IMR-90 (cell line): ENCODE data around the gene TRHDE. TPM values are rescaled to one million over a fixed set of nuclear protein-coding genes. Genes with fewer than 3 reads are reported as not detected.

Experiments used
- ATAC-seq: fragments of 200-7000 bp; cut with Tn5 transposase; 2 replicates; pipeline ENCODE4 v1.9.1; 2020; ENCODE audit warnings: low read depth, mild to moderate bottlenecking, moderate library complexity
- BruUV-seq: library from RNA; stranded (reverse); fragments of 400-500 nt; replicated peaks from 2 replicates; lab custom pipeline; 2021; lab: Mats Ljungman, UMichigan
- CTCF ChIA-PET: fragments of 300-600 bp; formaldehyde crosslinking; extraction: SDS; loops from one replicate; lab custom pipeline; 2021; ENCODE audit warnings: antibody characterized with exemption; lab: Yijun Ruan, JAX
- POLR2A ChIA-PET: fragments of 300-600 bp; sonication (Branson Sonifier 250); formaldehyde crosslinking; loops from one replicate; lab custom pipeline; 2022; ENCODE audit warnings: antibody characterized with exemption; ENCODE audit not compliant: unreplicated experiment; lab: Charles Lee
- DNase-seq: peaks from one replicate; pipeline ENCODE4 v3.0.0; 2013
- H2AFZ ChIP-seq: replicated peaks from 2 replicates; pipeline ENCODE3; 2013; ENCODE audit warnings: low read length, mild to moderate bottlenecking; ENCODE audit not compliant: poor library complexity
- H2AK5ac ChIP-seq: 2 replicates; pipeline ENCODE4 v1.6.1; 2013; ENCODE audit warnings: low read depth, low read length, inconsistent platforms
- H2AK9ac ChIP-seq: replicated peaks from 2 replicates; pipeline ENCODE3; 2013; ENCODE audit warnings: mild to moderate bottlenecking, low read depth, low read length, moderate library complexity; ENCODE audit not compliant: poor library complexity
- H2BK120ac ChIP-seq: 2 replicates; pipeline ENCODE4 v1.6.1; 2013; ENCODE audit warnings: low read depth, low read length, inconsistent platforms
- H2BK15ac ChIP-seq: 3 replicates; pipeline ENCODE4 v1.6.1; 2013; ENCODE audit warnings: low read depth, low read length, inconsistent platforms
- H2BK20ac ChIP-seq: 2 replicates; pipeline ENCODE4 v1.6.1; 2013; ENCODE audit warnings: low read depth, mild to moderate bottlenecking, inconsistent platforms, low read length, moderate library complexity
- H2BK5ac ChIP-seq: 2 replicates; pipeline ENCODE4 v1.6.1; 2013; ENCODE audit warnings: mild to moderate bottlenecking, low read depth, low read length, inconsistent platforms; ENCODE audit not compliant: poor library complexity, severe bottlenecking
- H3K14ac ChIP-seq: replicated peaks from 2 replicates; pipeline ENCODE4 v1.6.1; 2013; ENCODE audit warnings: low read depth, low read length, inconsistent platforms
- H3K18ac ChIP-seq: 2 replicates; pipeline ENCODE4 v1.6.1; 2013; ENCODE audit warnings: low read depth, low read length, control low read depth
- H3K23ac ChIP-seq: 2 replicates; pipeline ENCODE4 v1.6.1; 2013; ENCODE audit warnings: low read depth, low read length, inconsistent platforms
- H3K27ac ChIP-seq: 2 replicates; pipeline ENCODE4 v1.5.1; 2013; ENCODE audit warnings: mild to moderate bottlenecking, control low read depth, low read length; ENCODE audit not compliant: insufficient read depth
- H3K27me3 ChIP-seq: 2 replicates; pipeline ENCODE4 v1.6.1; 2013; ENCODE audit warnings: low read length; ENCODE audit not compliant: control insufficient read depth, insufficient read depth
- H3K36me3 ChIP-seq: 2 replicates; pipeline ENCODE4 v1.6.1; 2013; ENCODE audit warnings: low read length, mixed read lengths; ENCODE audit not compliant: control insufficient read depth, insufficient read depth
- H3K4ac ChIP-seq: 2 replicates; pipeline ENCODE4 v1.6.1; 2013; ENCODE audit warnings: low read depth, low read length, inconsistent platforms
- H3K4me1 ChIP-seq: 2 replicates; pipeline ENCODE4 v1.6.1; 2013; ENCODE audit warnings: low read length, mixed read lengths; ENCODE audit not compliant: control insufficient read depth, insufficient read depth
- H3K4me2 ChIP-seq: 2 replicates; pipeline ENCODE4 v1.6.1; 2013; ENCODE audit warnings: low read depth, mild to moderate bottlenecking, control low read depth, low read length, moderate library complexity
- H3K4me3 ChIP-seq: 2 replicates; pipeline ENCODE4 v1.5.1; 2013; ENCODE audit warnings: low read depth, mild to moderate bottlenecking, control low read depth, low read length, moderate library complexity; ENCODE audit not compliant: insufficient read depth
- H3K56ac ChIP-seq: 2 replicates; pipeline ENCODE4 v1.6.1; 2013; ENCODE audit warnings: low read length, inconsistent platforms; ENCODE audit not compliant: insufficient read depth; ENCODE audit errors: extremely low read depth
- H3K79me1 ChIP-seq, 2 experiments: 2 replicates each; pipeline ENCODE4 v1.6.1; 2013; ENCODE audit warnings: low read length in 2 of 2, inconsistent platforms in 1 of 2, low read depth in 1 of 2
- H3K9ac ChIP-seq: 2 replicates; pipeline ENCODE4 v1.6.1; 2013; ENCODE audit warnings: low read depth, low read length, control low read depth
- H3K9me1 ChIP-seq: 2 replicates; pipeline ENCODE4 v1.6.1; 2013; ENCODE audit warnings: low read length, inconsistent platforms; ENCODE audit not compliant: insufficient read depth
- H3K9me3 ChIP-seq: 2 replicates; pipeline ENCODE4 v1.6.1; 2013; ENCODE audit warnings: low read length; ENCODE audit not compliant: control insufficient read depth, insufficient read depth
- H4K20me1 ChIP-seq: 2 replicates; pipeline ENCODE4 v1.6.1; 2013; ENCODE audit warnings: low read length, inconsistent platforms; ENCODE audit not compliant: insufficient read depth
- H4K5ac ChIP-seq: 2 replicates; pipeline ENCODE4 v1.6.1; 2013; ENCODE audit warnings: mild to moderate bottlenecking, low read depth, low read length, control low read depth
- H4K8ac ChIP-seq, 2 experiments: 2 replicates each; pipeline ENCODE4 v1.6.1; 2013; ENCODE audit warnings: low read depth in 2 of 2, low read length in 2 of 2, control low read depth in 1 of 2, inconsistent platforms in 1 of 2
- H4K91ac ChIP-seq: 2 replicates; pipeline ENCODE4 v1.6.1; 2013; ENCODE audit warnings: low read depth, low read length, inconsistent platforms; ENCODE audit not compliant: insufficient read depth
- CEBPB ChIP-seq: IDR thresholded peaks from 2 replicates; pipeline ENCODE4 v1.6.1; 2012; ENCODE audit warnings: low read depth, low read length, improper control_type of control experiment
- FOS ChIP-seq: fragments of 150-350 bp; IDR thresholded peaks from 2 replicates; pipeline ENCODE4 v1.6.1; 2016; ENCODE audit warnings: low read depth, low read length
- MAFK ChIP-seq: IDR thresholded peaks from 2 replicates; pipeline ENCODE4 v1.6.1; 2012; ENCODE audit warnings: low read depth, low read length, improper control_type of control experiment
- NFE2L2 ChIP-seq: fragments of 150-350 bp; IDR thresholded peaks from 2 replicates; pipeline ENCODE4 v1.6.1; 2016; ENCODE audit warnings: low read depth, mild to moderate bottlenecking, low read length
- RAD21 ChIP-seq: IDR thresholded peaks from 2 replicates; pipeline ENCODE4 v1.6.1; 2012; ENCODE audit warnings: low read length, improper control_type of control experiment
- RCOR1 ChIP-seq: IDR thresholded peaks from 2 replicates; pipeline ENCODE4 v1.6.1; 2012; ENCODE audit warnings: mild to moderate bottlenecking, low read length, improper control_type of control experiment; ENCODE audit not compliant: insufficient replicate concordance
- RFX5 ChIP-seq: IDR thresholded peaks from 2 replicates; pipeline ENCODE4 v1.8.0; 2012; ENCODE audit warnings: low read depth, mild to moderate bottlenecking, low read length, moderate library complexity
- WGBS, 2 experiments: methylation state at CpG; one replicate each; pipeline versions ENCODE4 v1.1.5 to v1.1.7; 2013; ENCODE audit warnings: missing lambda C conversion rate in 2 of 2; ENCODE audit not compliant: insufficient read length in 1 of 2; ENCODE audit errors: extremely low coverage in 2 of 2; 5-methylcytosine and 5-hydroxymethylcytosine counted together
- dilution Hi-C: fragments of 300-500 bp; cut with HindIII; formaldehyde crosslinking; loops from one replicate; pipeline ENCODE4 v1.14.3; 2018; ENCODE audit warnings: low sequenced_read_pairs; ENCODE audit not compliant: unreplicated experiment
- in situ Hi-C: fragments of 300-500 bp; cut with MboI; formaldehyde crosslinking; loops from 3 replicates; pipeline ENCODE4 v1.14.3; 2019; ENCODE audit warnings: low sequenced_read_pairs, inconsistent platforms, mixed read lengths
- intact Hi-C: fragments of 100-400 bp; cut with micrococcal nuclease; formaldehyde crosslinking; loops from 2 replicates; pipeline ENCODE4 v1.10.0; 2022
- polyA plus RNA-seq, 3 experiments: library from polyadenylated mRNA; depleted of rRNA; stranded (reverse); fragments of >200 nt; gene quantifications; 2 replicates each; pipeline ENCODE4 v1.2.3, GENCODE V29; 2012; ENCODE audit warnings: low replicate concordance in 1 of 3
- total RNA-seq: library from RNA; depleted of rRNA; stranded (reverse); fragments of >200 nt; gene quantifications from 2 replicates; pipeline ENCODE4 v1.2.3, GENCODE V29; 2012

TRHDE gene
- total and polyA plus RNA-seq, 2 of the 4 experiments (the other 2 are of a cell fraction): 33.7 to 65.1 TPM

GRCh38 chr12:72230589-72230988 is 41.6 kb upstream of the TRHDE start:
- in situ Hi-C loops: no loop called here
- peak; percentile 95 for DNase-seq

More at GRCh38 chr12:72230589-72230988, 41.6 kb upstream of the TRHDE start:
- ATAC-seq: peak; percentile 89
- H3K9me1 ChIP-seq: no peaks in the 10 kb centered on the region
- peak overlapping the region; percentile 66; the same call in 1 of the 2 replicates for H3K4ac ChIP-seq
- no peak overlapping the region for H2AK9ac ChIP-seq
- dilution Hi-C loops (no loop called here), intact Hi-C loops (loop anchor here (10.0 kb wide), 1 partner anchor 276 kb away; no protein-coding TSS in a partner anchor)
- no peak overlapping the region for H2BK20ac ChIP-seq
- H3K4me2 ChIP-seq: no peak overlapping the region
- H4K20me1 ChIP-seq: no peaks in the 10 kb centered on the region
- TF ChIP-seq CEBPB (peak; percentile 75), RCOR1 (peak; percentile 40), RFX5 (no peak), RAD21 (no peak), FOS (no peak), NFE2L2 (no peak), MAFK (peak; percentile 59)
- H3K27me3 ChIP-seq: no peaks in the 10 kb centered on the region
- H3K18ac ChIP-seq: no peak overlapping the region
- H3K79me1 ChIP-seq: peaks cover 0 to 3% of the 10 kb centered on the region in 2 experiments; a peak in 1 of 4 replicates
- ChIA-PET POLR2A (no interaction called here), CTCF (interaction anchor here (0.7 to 1.5 kb wide), 4 partner anchors 10 to 446 kb away, joined by 3 to 6 read pairs (median 4); no protein-coding TSS in a partner anchor)
- H3K9me3 ChIP-seq: no peaks in the 10 kb centered on the region
- H3K4me3 ChIP-seq: no peak overlapping the region
- peak overlapping the region; percentile 83; the same call in 1 of the 2 replicates for H2BK120ac ChIP-seq
- no peak overlapping the region for H3K56ac ChIP-seq
- H3K14ac ChIP-seq: no peak overlapping the region
- H2BK15ac ChIP-seq: no peak overlapping the region
- H4K5ac ChIP-seq: no peak overlapping the region
- no peak overlapping the region for H4K91ac ChIP-seq
- H4K8ac ChIP-seq: no peak overlapping the region
- peaks cover 13% of the 10 kb centered on the region for H3K4me1 ChIP-seq
- no peak overlapping the region for H2AFZ ChIP-seq
- no peaks in the 10 kb centered on the region for H3K36me3 ChIP-seq
- H2BK5ac ChIP-seq: peak overlapping the region; percentile 94
- no peak overlapping the region for H3K23ac ChIP-seq
- no TSS peak for BruUV-seq
- H2AK5ac ChIP-seq: no peak overlapping the region
- WGBS, 2 experiments: no CpG with 5 or more reads among the region's 4 CpGs
- peak overlapping the region; percentile 2; the same call in 1 of the 2 replicates for H3K27ac ChIP-seq
- no peak overlapping the region for H3K9ac ChIP-seq
